Stimulated activated naive CD8-positive, alpha-beta T cell treated with anti-CD3 and anti-CD28 coated beads, Interleukin-15, Interleukin-2, amounts not matched to agents 100 U/mL and 50 U/mL, for 24 hours (primary cell): ENCODE results near the gene CTNNA2.
"Not testable (repeated sequence)": the region's sequence is repeated elsewhere in the genome, so short reads cannot be mapped to it uniquely, and the experiment has no call there.

Source experiments
- ATAC-seq: fragments of 150-1000 bp; cut with Tn5 transposase; one replicate; pipeline ENCODE4 v1.10.0; 2021
- DNase-seq: peaks from one replicate; pipeline ENCODE4 v3.0.0; 2021

The CTNNA2 gene

DNA sequence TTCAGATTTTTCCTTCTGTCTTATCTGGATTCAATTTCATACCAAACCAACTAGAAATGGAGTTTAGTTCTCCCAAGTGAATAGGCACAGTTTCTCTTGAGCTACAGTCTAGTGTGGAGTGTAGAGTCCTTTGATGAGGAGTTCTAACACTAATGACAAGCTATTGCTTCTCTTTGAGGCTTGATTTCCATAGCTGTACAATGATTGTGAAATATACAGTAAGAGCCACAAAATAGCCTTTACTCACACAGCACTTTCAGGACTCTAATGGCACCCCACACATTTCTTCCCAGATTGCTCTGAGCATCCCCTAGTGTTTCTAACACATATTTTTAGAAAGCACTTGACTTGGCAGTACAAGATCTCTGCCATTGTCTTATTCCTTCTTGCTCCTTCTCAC is 638.4 kb downstream of the CTNNA2 start:
- ATAC-seq (no peak), DNase-seq (no peak)

DNA sequence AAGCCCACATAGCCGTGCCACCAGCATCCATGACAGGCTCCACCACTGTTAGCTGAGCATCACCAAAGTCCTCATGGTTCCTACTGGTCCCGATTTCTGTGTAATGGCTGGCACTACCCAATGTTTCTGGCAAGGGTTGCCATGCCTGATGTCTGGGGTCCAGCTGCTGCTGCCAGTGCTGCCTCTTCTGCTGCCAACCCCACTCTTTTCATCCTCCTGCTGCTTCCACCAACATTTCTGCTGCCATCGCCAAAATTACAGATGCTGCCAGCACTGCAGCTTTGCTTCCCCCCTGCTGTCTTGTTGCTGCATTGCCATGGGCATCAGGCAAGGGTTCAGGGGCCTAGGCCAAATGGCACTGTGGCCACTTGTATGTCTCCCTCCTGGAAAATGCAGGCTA is 638.8 kb downstream of the CTNNA2 start:
- DNase-seq (no peak), ATAC-seq (no peak)

DNA sequence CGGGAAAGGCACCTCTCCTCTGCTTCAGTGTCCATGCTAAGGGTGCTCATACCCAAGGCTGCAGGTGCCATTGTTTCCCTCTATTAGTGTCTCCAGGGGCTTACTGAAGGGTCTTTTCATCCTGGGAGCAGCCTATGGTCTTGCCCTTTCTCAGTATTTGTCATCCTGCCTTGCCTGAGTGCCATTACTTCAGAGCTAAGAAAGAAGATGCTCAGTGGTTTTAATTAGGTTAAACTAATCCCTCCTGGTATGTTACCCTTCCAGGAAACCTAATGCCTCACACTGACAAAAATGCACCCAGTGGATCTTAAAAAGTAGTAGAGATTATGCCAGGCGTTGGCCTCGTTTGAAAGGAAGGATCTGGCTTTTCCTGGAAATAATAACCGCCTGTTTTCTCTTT is 640.3 kb downstream of the CTNNA2 start:
- ATAC-seq (no peak), DNase-seq (no peak)

DNA sequence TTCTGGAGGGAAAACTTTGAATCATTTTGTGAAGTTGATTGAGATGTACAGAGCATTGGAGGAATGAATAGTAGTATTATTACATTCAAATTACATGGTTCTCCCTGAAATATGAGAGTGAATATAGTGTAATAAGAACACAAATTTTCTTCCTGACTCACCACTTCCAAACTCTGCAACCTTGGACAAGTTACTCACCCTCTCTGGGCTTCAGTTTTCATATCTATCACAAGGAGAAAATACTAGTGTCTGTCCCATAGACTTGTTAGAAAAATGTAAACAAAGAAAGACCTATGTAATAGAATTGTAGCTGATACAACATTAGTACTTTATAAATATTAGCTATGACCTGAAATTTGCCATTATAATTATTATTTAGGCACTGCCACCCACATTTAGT is 640.9 kb downstream of the CTNNA2 start:
- ATAC-seq, result no peak

DNA sequence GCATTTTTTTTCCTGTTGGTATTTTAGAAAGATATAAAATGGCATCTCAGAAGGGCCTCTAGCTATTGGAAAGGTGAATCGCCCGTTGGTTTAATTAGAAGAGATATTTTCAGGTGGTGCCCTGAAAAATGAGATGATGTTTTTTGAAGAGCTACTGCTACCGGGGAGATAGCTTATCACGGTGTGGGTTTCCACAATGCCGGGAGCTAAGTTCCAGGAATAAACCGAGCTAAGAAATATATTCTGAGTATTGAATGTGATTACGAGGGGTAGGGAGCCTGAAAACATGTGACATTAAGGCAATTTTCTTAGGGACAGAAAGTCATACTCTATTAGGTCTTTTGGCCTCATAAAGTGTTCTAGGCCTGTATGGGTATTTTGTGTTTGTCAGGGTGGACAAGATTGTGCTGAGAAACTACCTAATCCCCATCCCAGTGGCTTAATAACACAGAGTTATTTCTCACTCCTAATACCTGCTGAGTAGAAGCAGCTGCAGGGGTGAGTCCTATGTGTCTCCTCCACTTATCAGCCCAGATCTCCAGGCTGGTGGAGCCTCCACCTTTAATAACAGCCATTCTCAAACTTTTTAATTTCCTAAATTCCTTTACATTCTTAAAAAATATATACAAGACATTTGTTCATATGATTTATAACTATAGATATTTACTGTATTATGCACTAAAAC is 641.5 kb downstream of the CTNNA2 start:
- ATAC-seq (no peak), DNase-seq (no peak)

More for the DNA sequence above, 640.9 kb downstream of the CTNNA2 start:
- DNase-seq, result no peak

DNA sequence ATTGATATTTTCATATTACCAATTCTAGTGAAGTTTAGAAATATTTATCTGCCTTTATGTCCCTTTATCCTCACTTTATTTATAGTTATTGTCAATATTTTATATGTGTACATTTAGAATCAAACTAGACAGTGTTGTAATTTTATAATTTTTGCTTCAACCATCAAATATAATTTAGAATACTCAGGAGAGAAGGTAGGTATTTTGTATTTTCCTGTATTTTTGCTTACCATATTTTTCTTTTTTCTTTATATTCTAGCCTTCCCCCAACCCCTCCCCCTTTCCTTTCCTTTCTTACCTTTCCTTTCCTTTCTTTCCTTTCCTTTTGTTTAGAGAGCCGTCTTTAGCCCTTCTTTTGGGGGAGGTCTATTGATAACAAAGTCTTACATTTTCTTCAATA is 651.5 kb downstream of the CTNNA2 start:
- ATAC-seq, result no peak
- no peak for DNase-seq

DNA sequence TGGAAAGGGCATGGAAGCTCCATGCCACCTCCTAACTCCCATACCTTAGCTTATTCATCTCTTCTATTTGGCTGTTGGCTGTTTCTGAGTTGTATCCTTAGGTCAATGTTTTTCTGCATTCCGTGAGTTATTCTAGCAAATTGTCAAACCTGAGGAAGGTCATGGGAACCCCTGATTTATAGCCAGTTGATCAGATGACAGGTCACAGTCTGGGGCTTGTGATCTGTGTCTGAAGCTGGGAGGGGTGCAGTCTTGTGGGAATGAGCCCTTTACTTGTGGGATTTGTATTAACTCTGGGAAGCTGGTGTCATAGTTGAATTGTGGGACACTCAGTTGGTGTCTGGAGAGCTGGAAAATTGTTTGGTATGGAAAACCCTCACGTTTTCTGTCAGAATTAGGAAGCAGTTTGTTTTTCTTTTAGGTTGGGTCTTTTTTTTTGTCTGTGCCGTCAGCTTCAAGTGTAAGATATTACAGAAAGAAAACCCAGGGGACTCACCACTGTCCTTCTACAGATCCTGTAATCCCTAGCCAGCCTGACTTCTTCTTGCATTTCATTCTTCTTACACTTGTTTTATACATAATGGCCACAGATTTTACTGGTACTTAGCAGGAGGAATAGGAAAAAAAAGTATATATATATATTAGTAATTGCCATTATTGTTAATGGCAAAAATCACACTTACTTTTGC is 653.8 kb downstream of the CTNNA2 start:
- no peak for ATAC-seq

DNA sequence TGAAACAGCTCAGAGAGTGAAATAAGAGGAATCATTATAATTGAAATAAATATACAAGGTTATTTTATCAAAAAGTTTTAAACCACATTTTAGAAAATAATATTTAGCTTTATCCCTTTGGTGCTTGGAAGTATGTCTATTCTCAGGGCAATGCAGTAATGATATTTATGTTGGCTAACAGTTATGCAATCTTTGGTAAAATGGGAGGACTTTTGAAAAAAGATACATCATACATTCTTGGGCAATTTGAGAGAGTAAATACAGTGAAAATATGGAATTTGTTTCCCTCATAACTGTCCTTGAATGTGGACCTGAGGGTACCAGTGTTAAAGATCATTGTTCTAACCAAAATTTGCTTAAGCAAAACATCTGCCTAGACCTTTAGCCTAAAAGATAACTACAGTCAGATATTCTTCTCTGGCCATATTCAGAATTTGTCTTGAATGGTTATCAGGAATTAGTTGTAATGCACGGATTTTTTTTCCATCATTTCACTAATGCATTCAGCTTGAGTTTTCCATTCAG is 654.5 kb downstream of the CTNNA2 start:
- ATAC-seq, result no peak
- DNase-seq, result no peak

More for the DNA sequence above, 653.8 kb downstream of the CTNNA2 start:
- no peak for DNase-seq

DNA sequence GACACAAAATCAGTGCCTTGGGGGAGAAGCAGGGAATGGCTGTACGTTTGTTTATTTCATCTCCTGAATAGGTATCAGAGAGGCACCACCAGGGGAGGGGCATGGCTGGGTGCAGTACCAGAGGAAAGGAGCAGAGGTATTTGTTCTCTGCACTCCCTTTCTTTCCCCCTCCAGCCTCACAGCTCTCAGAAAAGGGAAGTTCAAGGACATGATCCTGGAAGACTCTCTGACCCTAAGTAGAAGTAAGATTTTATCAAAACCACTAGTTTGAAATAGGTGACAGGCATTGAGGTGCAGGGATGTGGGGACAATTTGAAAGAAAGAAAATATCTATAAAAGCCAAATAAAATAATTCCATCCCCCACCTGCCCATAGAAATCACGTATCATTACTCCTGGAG is 655.2 kb downstream of the CTNNA2 start:
- no peak for DNase-seq
- ATAC-seq, result no peak

DNA sequence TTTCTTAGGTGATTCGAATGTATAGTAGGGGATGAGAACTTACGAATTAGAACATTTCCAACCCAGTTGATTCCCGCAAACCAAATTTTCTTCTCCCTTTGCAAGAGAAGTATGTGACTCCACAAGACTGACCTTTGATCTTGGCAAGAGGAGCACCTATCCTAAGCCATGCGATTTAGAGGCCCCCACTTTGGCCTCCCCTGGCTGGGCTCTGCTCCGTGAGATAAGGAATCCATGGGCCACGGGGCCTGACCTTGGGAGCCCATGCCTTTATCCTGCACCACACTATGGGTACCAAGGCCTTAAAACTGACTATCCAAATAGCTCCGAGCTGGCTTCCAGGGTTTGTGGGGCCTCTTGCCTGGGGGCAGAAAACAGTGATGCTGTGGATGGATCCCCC is 656.0 kb downstream of the CTNNA2 start:
- ATAC-seq (no peak), DNase-seq (no peak)

DNA sequence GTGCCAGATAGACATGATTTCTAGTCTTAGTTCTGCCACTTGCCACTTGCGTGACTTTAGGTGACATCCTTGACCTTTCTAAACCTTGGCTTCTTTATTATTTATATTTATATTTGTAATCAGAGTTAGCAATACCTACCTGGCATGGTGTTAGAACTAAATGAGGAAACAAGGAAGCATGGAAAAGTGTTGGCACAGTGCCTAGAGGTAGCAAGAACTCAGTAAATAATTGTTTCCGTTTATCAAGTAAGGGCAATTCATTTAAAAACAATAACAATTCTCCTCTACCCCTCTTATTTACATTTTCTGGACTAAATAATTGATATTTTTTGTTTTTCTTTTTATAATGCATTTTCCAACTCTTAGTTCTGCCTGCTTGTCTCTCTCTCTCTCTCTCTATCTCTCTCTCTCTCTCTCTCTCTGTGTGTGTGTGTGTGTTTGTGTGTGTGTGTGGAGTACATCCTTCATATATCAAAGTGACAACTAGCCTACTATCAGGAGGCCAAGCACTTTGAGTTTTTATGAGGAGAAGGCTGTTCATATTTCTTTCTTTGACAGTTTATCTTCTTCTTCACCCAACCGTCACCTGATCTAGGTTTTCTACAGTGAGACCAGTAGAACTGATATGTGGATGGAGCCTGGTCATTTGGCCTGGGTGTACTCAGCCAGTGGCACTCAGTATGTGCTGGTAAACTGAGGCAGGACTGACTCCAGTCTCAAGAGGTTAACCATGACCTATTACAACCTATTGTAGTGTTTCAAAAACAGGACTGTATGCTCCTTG is 657.2 kb downstream of the CTNNA2 start:
- no peak for ATAC-seq

DNA sequence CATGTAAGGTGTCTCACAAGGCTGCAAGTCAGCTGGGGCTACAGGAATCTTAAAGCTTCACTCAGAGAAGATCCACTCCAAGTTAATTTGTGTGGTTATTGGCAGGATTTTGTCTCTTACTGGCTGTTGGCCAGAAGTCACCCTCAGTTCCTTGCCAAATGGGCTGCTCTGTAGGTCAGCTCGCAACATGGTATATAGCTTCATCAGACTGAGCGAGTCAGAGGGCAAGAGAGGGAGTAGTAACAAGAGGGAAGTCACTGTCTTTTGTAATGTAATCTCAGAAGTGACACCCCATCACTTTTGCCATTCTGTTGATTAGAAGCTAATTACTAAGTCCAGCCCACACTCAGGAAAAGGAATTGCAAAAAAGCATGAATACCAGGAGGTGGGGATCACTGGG is 672.2 kb downstream of the CTNNA2 start:
- DNase-seq, result no peak
- no peak for ATAC-seq

More for the DNA sequence above, 657.2 kb downstream of the CTNNA2 start:
- no peak for DNase-seq

DNA sequence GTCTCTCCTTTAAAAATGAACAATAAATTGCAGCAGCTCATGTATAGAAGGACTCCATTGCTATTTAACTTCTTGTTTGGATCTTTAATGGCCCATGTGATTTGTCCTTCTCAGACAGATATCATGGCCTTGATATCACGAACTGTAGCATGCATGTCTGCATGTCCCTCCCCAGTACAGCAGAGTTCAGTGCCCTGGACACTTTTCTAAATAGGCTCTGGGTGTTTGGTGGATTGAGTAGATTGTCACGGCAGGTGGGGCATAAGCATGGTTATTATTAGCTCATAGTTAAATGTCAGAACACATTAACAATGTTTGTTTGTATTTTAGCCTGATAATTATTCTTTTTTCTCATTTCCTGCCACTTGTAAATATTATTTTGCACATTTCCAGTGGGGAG is 673.4 kb downstream of the CTNNA2 start:
- ATAC-seq (no peak), DNase-seq (no peak)

DNA sequence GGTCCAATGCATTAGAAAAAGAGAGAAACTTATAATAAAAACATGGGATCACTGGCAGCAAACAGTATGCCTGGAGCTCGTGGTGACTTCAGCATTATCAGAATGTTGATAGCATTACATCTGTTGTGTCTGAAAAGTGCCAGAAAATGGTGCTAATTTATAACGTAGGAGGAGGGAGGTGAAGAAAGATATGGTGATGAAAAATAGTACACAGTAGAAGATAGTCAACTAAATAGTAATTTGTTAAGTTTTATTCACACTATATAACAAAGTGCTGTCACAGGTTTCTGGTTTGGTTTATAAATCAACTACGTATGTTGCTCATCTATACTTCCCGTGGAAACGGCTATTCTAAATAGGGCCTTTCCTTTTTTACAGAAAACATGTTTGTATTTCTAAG is 674.3 kb downstream of the CTNNA2 start:
- ATAC-seq (no peak), DNase-seq (no peak)

DNA sequence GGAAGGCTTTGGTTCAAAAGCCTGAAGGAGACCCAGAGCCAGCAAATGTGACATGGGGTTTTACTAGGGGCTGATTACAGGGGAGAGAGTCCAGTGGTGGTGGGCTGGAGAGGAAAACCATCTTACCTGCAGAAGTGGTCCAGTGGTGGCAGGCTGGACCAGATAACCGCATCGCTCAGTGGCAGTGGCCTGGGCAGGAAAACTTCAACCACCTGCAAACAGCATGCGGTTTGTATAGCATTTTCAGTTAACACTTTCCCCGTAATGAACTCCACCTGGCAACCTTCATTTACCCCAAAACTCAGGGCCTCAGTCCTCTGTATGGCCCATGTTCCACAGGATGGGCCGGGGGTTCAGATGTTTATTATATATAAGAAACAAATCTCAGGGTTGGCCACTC is 677.3 kb downstream of the CTNNA2 start:
- no peak for DNase-seq
- ATAC-seq, result no peak

DNA sequence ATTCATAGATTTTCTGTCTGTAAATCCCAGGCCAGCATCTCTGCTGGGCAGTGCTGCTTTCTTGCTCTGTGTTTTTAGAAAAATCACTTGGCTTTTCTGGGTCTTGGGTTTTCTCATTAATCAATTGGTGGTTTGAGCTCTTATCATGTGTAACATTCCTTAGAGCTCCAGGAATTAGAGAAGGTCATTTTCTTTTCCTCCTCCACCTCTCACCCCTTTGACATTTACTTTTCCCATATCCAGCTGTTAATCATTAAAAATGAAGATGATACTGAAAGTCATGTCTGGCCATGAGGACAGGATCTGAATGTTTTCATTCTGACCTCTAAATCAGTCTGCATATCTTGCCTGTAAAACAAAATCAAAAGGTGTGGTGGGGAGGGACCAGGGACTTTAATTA is 680.7 kb downstream of the CTNNA2 start:
- DNase-seq (no peak), ATAC-seq (no peak)

DNA sequence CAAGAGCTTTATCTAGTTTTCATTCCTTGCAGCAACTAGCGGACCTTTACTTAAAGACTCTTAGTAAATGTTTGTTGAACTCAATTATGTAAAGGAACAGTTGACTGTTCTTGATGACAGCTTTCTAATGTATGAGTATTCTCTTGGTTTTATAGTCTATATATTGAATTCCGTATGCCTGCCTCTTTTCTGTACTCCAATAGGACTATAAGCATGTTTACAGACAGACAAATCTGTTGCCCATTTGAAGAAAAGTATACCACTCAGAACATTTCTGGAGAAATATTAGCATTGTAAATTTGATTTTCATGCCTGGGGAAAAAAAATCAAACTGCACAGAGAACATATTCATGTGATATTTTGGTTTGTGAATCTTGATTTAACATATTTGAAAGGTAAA is 682.2 kb downstream of the CTNNA2 start:
- no peak for ATAC-seq
- no peak for DNase-seq

DNA sequence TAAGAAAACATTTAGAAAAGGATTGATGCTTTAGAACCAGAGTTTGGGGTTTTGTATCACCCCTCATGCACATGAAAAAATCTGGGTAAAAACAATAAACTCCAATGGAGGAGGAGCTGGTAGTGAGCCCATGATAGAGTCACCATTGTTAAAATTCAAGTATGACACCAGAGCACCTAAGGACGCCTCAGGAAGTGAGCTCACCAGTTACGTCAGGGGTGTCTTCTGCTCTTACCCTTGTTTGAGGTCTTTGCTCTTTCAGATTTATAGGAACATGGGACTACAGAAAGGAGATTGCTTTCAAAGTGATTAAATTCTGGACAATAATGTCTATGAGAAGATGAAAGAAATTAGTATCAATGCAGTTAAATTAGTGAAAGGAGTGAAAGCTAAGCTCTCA is 685.2 kb downstream of the CTNNA2 start:
- ATAC-seq (no peak), DNase-seq (no peak)

DNA sequence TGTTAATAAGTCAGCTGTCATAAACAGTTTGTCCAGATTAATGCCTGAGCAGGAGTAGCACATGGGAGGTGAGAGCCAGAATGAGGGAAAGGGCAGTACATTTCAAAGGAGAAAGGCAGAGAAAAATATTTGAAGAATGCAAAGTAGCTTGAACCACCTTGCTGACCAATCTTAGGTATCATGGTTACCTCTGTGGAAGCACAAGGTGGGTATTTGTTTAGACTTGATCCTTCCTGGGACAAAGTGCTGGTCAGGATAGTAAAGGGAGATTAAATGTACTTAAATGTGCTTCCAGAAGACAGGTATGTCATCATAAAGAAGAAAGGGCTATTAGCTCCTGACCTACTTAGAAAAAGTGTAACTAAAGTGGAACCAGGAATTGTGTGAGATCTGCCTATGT is 686.7 kb downstream of the CTNNA2 start:
- DNase-seq (no peak), ATAC-seq (no peak)

DNA sequence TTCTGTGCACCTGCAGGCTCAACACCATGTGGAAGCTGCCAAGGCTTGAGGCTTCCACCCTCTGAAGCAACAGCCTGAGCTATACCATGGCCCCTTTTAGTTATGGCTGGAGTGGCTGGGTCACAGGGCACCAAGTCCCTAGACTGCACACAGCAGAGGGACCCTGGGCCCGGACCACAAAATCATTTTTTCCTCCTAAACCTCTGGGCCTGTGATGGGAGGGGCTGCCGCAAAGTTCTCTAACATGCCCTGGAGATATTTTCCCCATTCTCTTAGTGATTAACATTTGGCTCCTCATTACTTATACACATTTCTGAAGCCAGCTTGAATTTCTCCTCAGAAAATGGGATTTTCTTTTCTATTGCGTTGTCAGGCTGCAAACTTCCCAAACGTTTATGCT is 691.1 kb downstream of the CTNNA2 start:
- DNase-seq, ATAC-seq: not testable (repeated sequence)

DNA sequence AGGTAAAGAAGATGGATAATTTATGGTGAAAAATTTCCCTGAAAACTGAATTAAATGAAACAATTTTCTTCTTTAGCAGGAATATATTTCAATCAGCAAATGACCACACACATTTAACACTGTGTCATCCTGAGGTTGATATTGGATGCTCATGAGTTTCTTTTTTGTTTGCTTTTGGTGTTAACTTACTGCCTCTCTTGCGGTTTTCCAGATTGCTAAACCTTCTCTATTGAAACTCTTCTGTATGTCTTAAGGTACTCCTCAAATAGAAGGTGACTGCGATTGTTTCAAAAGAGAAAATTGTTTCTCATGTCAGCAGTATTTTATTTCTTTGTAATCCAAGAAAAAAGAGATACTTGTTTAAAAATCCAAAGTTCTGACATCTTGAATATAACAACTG is 692.6 kb downstream of the CTNNA2 start:
- no peak for DNase-seq
- ATAC-seq, result no peak

DNA sequence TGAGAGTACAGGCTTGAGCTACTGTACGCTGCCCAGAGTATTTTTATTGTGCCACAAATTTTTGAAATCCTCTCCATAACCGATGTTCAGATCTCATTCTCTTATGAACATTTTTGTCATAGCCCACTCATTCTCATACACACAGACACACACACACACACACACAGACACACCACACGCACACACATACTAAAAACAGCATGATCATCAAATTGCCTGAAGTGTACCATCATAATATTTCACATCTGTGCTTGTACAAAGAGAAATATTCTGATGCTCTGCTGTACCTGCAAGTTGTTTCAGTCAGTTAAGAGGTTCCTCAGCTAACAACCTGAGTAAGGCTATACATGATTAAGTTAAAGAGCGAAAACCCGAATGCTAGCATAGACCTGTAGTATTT is 696.6 kb downstream of the CTNNA2 start:
- ATAC-seq (no peak), DNase-seq (no peak)

DNA sequence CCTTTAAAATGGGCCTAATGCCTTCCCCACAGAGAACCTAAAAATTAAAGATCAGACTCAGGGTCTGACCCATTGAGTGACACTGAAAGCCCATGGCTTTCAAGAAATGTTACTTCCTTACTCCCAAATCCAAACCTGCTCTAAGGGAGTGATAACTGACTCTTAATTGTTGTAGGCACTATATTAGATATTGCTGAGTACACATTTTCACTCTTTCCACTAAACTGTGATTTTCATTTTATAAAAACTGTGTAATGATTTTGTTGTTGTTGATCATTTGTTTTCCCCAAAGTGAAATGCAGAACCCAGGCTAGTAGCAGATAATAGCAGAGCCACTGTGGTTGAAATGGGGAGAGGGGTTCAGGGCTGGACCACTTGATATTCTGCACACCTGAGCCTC is 704.6 kb downstream of the CTNNA2 start:
- ATAC-seq, result no peak
- DNase-seq, result no peak
